HCT116 (cell line): ENCODE measurements around the gene CRY1. TPM values are rescaled to one million over a fixed set of nuclear protein-coding genes. Genes with fewer than 3 reads are reported as not detected.
A peak's percentile ranks its signal among the peaks of the same experiment; 100 is the strongest.

Source experiments
- ATAC-seq: fragments of 200-7000 bp; cut with Tn5 transposase; 2 replicates; pipeline ENCODE4 v1.9.1; 2020; ENCODE audit warnings: mild to moderate bottlenecking, moderate library complexity
- Bru-seq: library from RNA; stranded (reverse); fragments of 400-500 nt; gene quantifications from one replicate; lab custom pipeline; 2021; lab: Mats Ljungman, UMichigan
- BruChase-seq, 2 experiments: library from RNA; stranded (reverse); fragments of 400-500 nt; gene quantifications; one replicate each; lab custom pipeline; 2021; lab: Mats Ljungman, UMichigan
- BruUV-seq: library from RNA; stranded (reverse); fragments of 400-500 nt; replicated peaks from 2 replicates; lab custom pipeline; 2021; lab: Mats Ljungman, UMichigan
- CTCF ChIA-PET: fragments of 300-600 bp; sonication (Branson Sonifier 250); formaldehyde crosslinking; loops from one replicate; lab custom pipeline; 2021; ENCODE audit warnings: antibody characterized with exemption; lab: Charles Lee
- POLR2A ChIA-PET: fragments of 300-600, 350-600 bp; sonication (Branson Sonifier 250); formaldehyde crosslinking; loops from one replicate; lab custom pipeline; 2021; ENCODE audit warnings: antibody characterized with exemption; lab: Charles Lee
- RAD21 ChIA-PET, 2 experiments: fragments of 300-600 bp; sonication (Branson Sonifier 250); formaldehyde crosslinking; loops; one replicate each; lab custom pipeline; 2023; ENCODE audit warnings: low total read pairs in 2 of 2; ENCODE audit not compliant: uncharacterized antibody in 2 of 2, unreplicated experiment in 2 of 2, low non-redundant PET in 1 of 2; lab: Charles Lee
- DNase-seq: peaks from one replicate; pipeline ENCODE4 v3.0.0-alpha.2; 2010; ENCODE audit warnings: low read depth, low spot score
- H2AFZ ChIP-seq: fragments of 200-600 bp; shearing (Covaris generic), sonication (generic); 2 replicates; pipeline ENCODE4 v1.6.1; 2017; ENCODE audit warnings: low read depth, mixed run types, mixed read lengths, antibody characterized with exemption, low read length; ENCODE audit not compliant: poor library complexity, severe bottlenecking
- H3K27ac ChIP-seq: 2 replicates; pipeline ENCODE4 v1.5.1; 2012; ENCODE audit warnings: low read depth, low read length
- H3K27me3 ChIP-seq: fragments of 200-600 bp; sonication (generic); 2 replicates; pipeline ENCODE4 v1.6.1; 2016; ENCODE audit warnings: mixed run types, low read length, mixed read lengths; ENCODE audit not compliant: insufficient read depth
- H3K36me3 ChIP-seq, 2 experiments: fragments of 200-500 bp in 1 of 2; fragments of 200-600 bp in 1 of 2; sonication (Bioruptor generic) in 1 of 2; sonication (generic) in 1 of 2; 2 replicates each; pipeline versions ENCODE4 v1.5.1 to v1.6.1; 2014 to 2016; ENCODE audit warnings: low read length in 2 of 2, inconsistent platforms in 1 of 2, mixed read lengths in 1 of 2, mixed run types in 1 of 2; ENCODE audit not compliant: insufficient read depth in 2 of 2, control insufficient read depth in 1 of 2
- H3K4me1 ChIP-seq, 2 experiments: fragments of 200-600 bp in 1 of 2; sonication (generic) in 1 of 2; 2 replicates each; pipeline versions ENCODE4 v1.5.1 to v1.6.1; 2012 to 2017; ENCODE audit warnings: low read length in 2 of 2, inconsistent platforms in 1 of 2, mild to moderate bottlenecking in 1 of 2, mixed read lengths in 1 of 2, mixed run types in 1 of 2, moderate library complexity in 1 of 2; ENCODE audit not compliant: insufficient read depth in 2 of 2, control insufficient read depth in 1 of 2
- H3K4me2 ChIP-seq: fragments of 200-600 bp; sonication (generic); 2 replicates; pipeline ENCODE4 v1.6.1; 2017; ENCODE audit warnings: mixed run types, low read length, mixed read lengths
- H3K4me3 ChIP-seq, 2 experiments: fragments of 200-600 bp in 1 of 2; sonication (generic) in 1 of 2; replicated peaks in 1 of 2; 2 replicates each; pipeline ENCODE4 v1.5.1; 2011 to 2016; ENCODE audit warnings: low read length in 2 of 2, control low read depth in 1 of 2, low read depth in 1 of 2, mild to moderate bottlenecking in 1 of 2, mixed read lengths in 1 of 2, mixed run types in 1 of 2
- H3K79me2 ChIP-seq: fragments of 200-600 bp; sonication (generic); 2 replicates; pipeline ENCODE4 v1.6.1; 2017; ENCODE audit warnings: mild to moderate bottlenecking, mixed run types, low read length, moderate library complexity, mixed read lengths; ENCODE audit not compliant: insufficient read depth
- H3K9ac ChIP-seq: fragments of 200-600 bp; sonication (generic); 2 replicates; pipeline ENCODE4 v1.6.1; 2016; ENCODE audit warnings: low read length, mixed read lengths
- H3K9me2 ChIP-seq: fragments of 200-600 bp; sonication (generic), shearing (Covaris generic); 2 replicates; pipeline ENCODE4 v1.6.1; 2017; ENCODE audit warnings: mixed run types, mild to moderate bottlenecking, moderate library complexity; ENCODE audit not compliant: insufficient read depth
- H3K9me3 ChIP-seq, 2 experiments: fragments of 200-500 bp in 1 of 2; fragments of 200-600 bp in 1 of 2; sonication (Bioruptor generic) in 1 of 2; sonication (generic) in 1 of 2; 2 replicates each; pipeline ENCODE4 v1.6.1; 2014 to 2017; ENCODE audit warnings: low read length in 2 of 2, mixed read lengths in 2 of 2, inconsistent platforms in 1 of 2, low read depth in 1 of 2, mild to moderate bottlenecking in 1 of 2, mixed run types in 1 of 2, moderate library complexity in 1 of 2; ENCODE audit not compliant: control insufficient read depth in 1 of 2, insufficient read depth in 1 of 2
- H4K20me1 ChIP-seq: fragments of 200-600 bp; sonication (generic), shearing (Covaris generic); 2 replicates; pipeline ENCODE4 v1.6.1; 2017; ENCODE audit warnings: mixed run types, mild to moderate bottlenecking, moderate library complexity; ENCODE audit not compliant: insufficient read depth
- JUND ChIP-seq: IDR thresholded peaks from 2 replicates; pipeline ENCODE4 v1.6.1; 2012
- MAX ChIP-seq: IDR thresholded peaks from 2 replicates; pipeline ENCODE4 v1.6.1; 2012
- POLR2A ChIP-seq: IDR thresholded peaks from 2 replicates; pipeline ENCODE4 v1.7.0; 2011; ENCODE audit warnings: borderline replicate concordance; ENCODE audit not compliant: insufficient read depth, insufficient read length; ENCODE audit errors: extremely low read depth
- POLR2AphosphoS5 ChIP-seq: IDR thresholded peaks from 2 replicates; pipeline ENCODE4 v1.6.1; 2011; ENCODE audit warnings: mild to moderate bottlenecking, low read depth, low read length, moderate library complexity
- SIN3A ChIP-seq: IDR thresholded peaks from 2 replicates; pipeline ENCODE4 v1.6.1; 2012; ENCODE audit warnings: low read depth
- SP1 ChIP-seq: IDR thresholded peaks from 2 replicates; pipeline ENCODE4 v1.6.1; 2012; ENCODE audit warnings: low read depth
- YY1 ChIP-seq: IDR thresholded peaks from 2 replicates; pipeline ENCODE4 v1.6.1; 2011; ENCODE audit warnings: low read length, low read depth, moderate library complexity, mild to moderate bottlenecking; ENCODE audit not compliant: insufficient replicate concordance; ENCODE audit errors: extremely low read depth
- ZFX ChIP-seq: fragments of 450-650 bp; IDR thresholded peaks from 2 replicates; pipeline ENCODE4 v1.6.1; 2017
- ZNF274 ChIP-seq: fragments of 200-500 bp; sonication (Bioruptor generic); IDR thresholded peaks from 2 replicates; pipeline ENCODE4 v1.6.1; 2014; ENCODE audit warnings: mild to moderate bottlenecking, low read depth, low read length, inconsistent platforms
- intact Hi-C: fragments of 100-400 bp; cut with micrococcal nuclease; formaldehyde crosslinking; loops from 2 replicates; pipeline ENCODE4 v1.10.0; 2022
- long read RNA-seq: library from polyadenylated mRNA; unstranded; transcript quantifications from one replicate; pipeline ENCODE4 v2.0.0, GENCODE V29; 2021; ENCODE audit not compliant: unreplicated experiment
- polyA plus RNA-seq: library from polyadenylated mRNA; unstranded; fragments of >200 nt; gene quantifications from 2 replicates; pipeline ENCODE4 v1.2.1, GENCODE V29; 2012; ENCODE audit warnings: missing spikeins
- total RNA-seq: library from RNA; stranded (reverse); gene quantifications from one replicate; pipeline ENCODE4 v1.2.1, GENCODE V29; 2021; ENCODE audit not compliant: unreplicated experiment

CRY1 gene
- 16.3 TPM for total RNA-seq
- 5.0 and 6.6 TPM in 2 replicates for polyA plus RNA-seq
- percentile 66 among the genes with signal in this experiment for Bru-seq, nascent RNA
- percentile 65 among the genes with signal in this experiment for BruChase-seq, experiment 1, labeled RNA remaining after a 6-hour chase
- percentile 56 among the genes with signal in this experiment for BruChase-seq, experiment 2, labeled RNA remaining after a 2-hour chase
- long read RNA-seq, transcript CRY1-201 (13 exons, 3,267 nt): major isoform, 39 of 60 reads
- long read RNA-seq, partial matches to known transcripts: 8 of 60 reads
- long read RNA-seq, other reads (novel, unspliced or antisense): 13 of 60 reads

GRCh38 chr12:107093417-107094182, at the start of gene CRY1:
CRY1 (minus strand) TSS chr12:107093549; CDS start chr12:107092961, 588 bp downstream.
- Histone ChIP-seq H3K9me2 (no peaks in the 10 kb centered on the region), H4K20me1 (no peaks in the 10 kb centered on the region), H3K4me1 (peaks cover 13 to 23% of the 10 kb centered on the region in 2 experiments), H2AFZ (peak within 1 kb of the TSS; percentile 34), H3K4me2 (peak within 1 kb of the TSS; percentile 79), H3K27me3 (no peaks in the 10 kb centered on the region), H3K9me3 (no peaks in the 10 kb centered on the region), H3K4me3 (peak within 1 kb of the TSS; percentile 54 to 76), H3K27ac (peak within 1 kb of the TSS; percentile 57), H3K9ac (peak within 1 kb of the TSS; percentile 86), H3K36me3 (no peaks in the 10 kb centered on the region), H3K79me2 (peaks cover 15% of the 10 kb centered on the region)
- intact Hi-C loops: loop anchor here (1.0 kb wide), 1 partner anchor 11 kb away; no protein-coding TSS in a partner anchor
- DNase-seq (peak; percentile 92), ATAC-seq (peak; percentile 83)
- POLR2A ChIA-PET: interaction anchor here (1.0 kb wide), 1 partner anchor 11 kb away, joined by 3 read pairs; no protein-coding TSS in a partner anchor
- no TSS peak for BruUV-seq
- TF ChIP-seq SP1 (peak; percentile 88), YY1 (peak; percentile 28), JUND (no peak), ZFX (0 out of 2 replicates have a peak, but pooled peaks have one; percentile 25), POLR2A (peak; percentile 50), ZNF274 (no peak), POLR2AphosphoS5 (peak; percentile 78), MAX (peak; percentile 95), SIN3A (peak; percentile 87)
- RAD21 ChIA-PET: no interaction called here
- CTCF ChIA-PET: interaction anchor here (1.0 to 1.8 kb wide), 2 partner anchors 11 to 517 kb away, joined by 3 to 11 read pairs; no protein-coding TSS in a partner anchor
